ENCODE measurements around the gene DGCR8. TPM values are rescaled to one million over a fixed set of nuclear protein-coding genes. Genes with fewer than 3 reads are reported as not detected.
A peak's percentile ranks its signal among the peaks of the same experiment; 100 is the strongest.
"Not testable (repeated sequence)": the region's sequence is repeated elsewhere in the genome, so short reads cannot be mapped to it uniquely, and the experiment has no call there.

Gene DGCR8
- total RNA-seq, 1 donor from 2014 or later, result 29.5 TPM

GRCh38 chr22:20157430-20158183 lies 77.6 kb downstream of the DGCR8 start:
- Histone ChIP-seq H3K9me3 (no peaks in the 10 kb centered on the region), H3K27ac (no peak overlapping the region), H3K36me3 (no peaks in the 10 kb centered on the region), H3K4me3 (no peak overlapping the region), H3K27me3 (ENCODE audit: low read depth) (peaks cover 20% of the 10 kb centered on the region), H3K4me1 (no peaks in the 10 kb centered on the region)
- no peak for DNase-seq
- TF ChIP-seq, protein P1, sequence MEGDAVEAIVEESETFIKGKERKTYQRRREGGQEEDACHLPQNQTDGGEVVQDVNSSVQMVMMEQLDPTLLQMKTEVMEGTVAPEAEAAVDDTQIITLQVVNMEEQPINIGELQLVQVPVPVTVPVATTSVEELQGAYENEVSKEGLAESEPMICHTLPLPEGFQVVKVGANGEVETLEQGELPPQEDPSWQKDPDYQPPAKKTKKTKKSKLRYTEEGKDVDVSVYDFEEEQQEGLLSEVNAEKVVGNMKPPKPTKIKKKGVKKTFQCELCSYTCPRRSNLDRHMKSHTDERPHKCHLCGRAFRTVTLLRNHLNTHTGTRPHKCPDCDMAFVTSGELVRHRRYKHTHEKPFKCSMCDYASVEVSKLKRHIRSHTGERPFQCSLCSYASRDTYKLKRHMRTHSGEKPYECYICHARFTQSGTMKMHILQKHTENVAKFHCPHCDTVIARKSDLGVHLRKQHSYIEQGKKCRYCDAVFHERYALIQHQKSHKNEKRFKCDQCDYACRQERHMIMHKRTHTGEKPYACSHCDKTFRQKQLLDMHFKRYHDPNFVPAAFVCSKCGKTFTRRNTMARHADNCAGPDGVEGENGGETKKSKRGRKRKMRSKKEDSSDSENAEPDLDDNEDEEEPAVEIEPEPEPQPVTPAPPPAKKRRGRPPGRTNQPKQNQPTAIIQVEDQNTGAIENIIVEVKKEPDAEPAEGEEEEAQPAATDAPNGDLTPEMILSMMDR (IDR thresholded peaks at IDR 0.05), result no peak
- intact Hi-C loops (cut with DNase I), result loop anchor here (10.0 kb wide), 1 partner anchor 127 kb away; no protein-coding TSS in a partner anchor
- ATAC-seq, result peak in 1 of 2 donors; percentile 3

GRCh38 chr22:20158391-20159036 lies 78.5 kb downstream of the DGCR8 start:
- Histone ChIP-seq H3K27me3 (ENCODE audit: low read depth) (peaks cover 15% of the 10 kb centered on the region), H3K4me3 (no peak overlapping the region), H3K36me3 (no peaks in the 10 kb centered on the region), H3K27ac (no peak overlapping the region), H3K4me1 (no peaks in the 10 kb centered on the region), H3K9me3 (no peaks in the 10 kb centered on the region)
- intact Hi-C loops (cut with DNase I), result loop anchor here (10.0 kb wide), 1 partner anchor 126 kb away; no protein-coding TSS in a partner anchor
- no peak for ATAC-seq
- TF ChIP-seq, protein P1 (IDR thresholded peaks at IDR 0.05), result no peak
- no peak for DNase-seq

DNA sequence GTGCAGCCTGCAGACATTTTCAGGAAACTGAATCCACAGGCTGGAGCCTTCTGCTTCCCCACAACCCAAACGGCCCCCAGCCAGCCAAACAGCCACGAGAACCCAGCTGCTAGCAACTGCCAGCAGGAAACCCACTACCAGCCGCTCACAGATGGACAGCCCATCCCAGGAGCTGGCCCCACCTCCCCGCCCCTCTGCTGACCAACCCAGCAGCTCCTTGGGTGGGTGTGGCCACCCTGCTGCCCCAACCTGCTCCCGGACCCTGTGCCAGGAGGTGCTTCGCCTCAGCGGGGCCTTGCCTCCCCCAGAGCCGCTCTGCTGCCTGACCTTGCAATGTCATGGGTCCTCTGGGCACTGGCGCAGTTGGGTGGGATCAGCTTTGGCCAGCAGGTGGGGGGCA lies 79.0 kb downstream of the DGCR8 start:
- Histone ChIP-seq H3K9me3 (no peaks in the 10 kb centered on the region), H3K36me3 (no peaks in the 10 kb centered on the region), H3K4me3 (no peak overlapping the region), H3K27ac (no peak overlapping the region), H3K4me1 (no peaks in the 10 kb centered on the region), H3K27me3 (ENCODE audit: low read depth) (peaks cover 15% of the 10 kb centered on the region)
- TF ChIP-seq, protein P1 (IDR thresholded peaks at IDR 0.05), result no peak
- no peak for ATAC-seq
- intact Hi-C loops (cut with DNase I), result loop anchor here (10.0 kb wide), 1 partner anchor 126 kb away; no protein-coding TSS in a partner anchor
- no peak for DNase-seq

GRCh38 chr22:20159531-20159930 lies 79.5 kb downstream of the DGCR8 start:
- ATAC-seq, H3K27ac ChIP-seq, H3K9me3 ChIP-seq, H3K4me1 ChIP-seq, H3K4me3 ChIP-seq, H3K36me3 ChIP-seq, DNase-seq: not testable (repeated sequence)
- H3K27me3 ChIP-seq (ENCODE audit: low read depth), result peaks cover 15% of the 10 kb centered on the region
- intact Hi-C loops (cut with DNase I), result loop anchor here (10.0 kb wide), 1 partner anchor 125 kb away; no protein-coding TSS in a partner anchor

GRCh38 chr22:20160041-20160440 lies 80.0 kb downstream of the DGCR8 start:
- Histone ChIP-seq H3K36me3 (no peaks in the 10 kb centered on the region), H3K4me1 (no peaks in the 10 kb centered on the region), H3K27me3 (ENCODE audit: low read depth) (peaks cover 13% of the 10 kb centered on the region), H3K27ac (no peak overlapping the region), H3K4me3 (no peak overlapping the region), H3K9me3 (no peaks in the 10 kb centered on the region)
- intact Hi-C loops (cut with DNase I), result loop anchor here (10.0 kb wide), 1 partner anchor 105 kb away; the partner anchor contains the start of gene RTN4R
- ATAC-seq (no peak), DNase-seq (no peak)
- TF ChIP-seq, protein P1 (IDR thresholded peaks at IDR 0.05), result no peak

Small RNAs within 50 kb of the gene (microRNA-seq; reads per million reads assigned to microRNA genes)
- gene MIR185 (ENCODE audit: borderline number of aligned reads), result 850 reads per million, percentile 78 among the genes with 10 or more reads in this experiment
- not detected for gene MIR6816 (ENCODE audit: borderline number of aligned reads)

Other genes starting within 250 kb of the DGCR8 start
- 6.0 TPM for gene GNB1L, start 225.4 kb upstream of the DGCR8 start, total RNA-seq
- 24.3 TPM for gene RTL10, start 225.4 kb upstream of the DGCR8 start, total RNA-seq
- 235 TPM for gene COMT, start 138.5 kb upstream of the DGCR8 start, total RNA-seq
- gene TXNRD2, start 138.4 kb upstream of the DGCR8 start, total RNA-seq, result 47.5 TPM
- gene ARVCF, start 63.4 kb upstream of the DGCR8 start, total RNA-seq, result 16.8 TPM
- 45.1 TPM for gene TANGO2, start 59.1 kb upstream of the DGCR8 start, total RNA-seq
- 58.3 TPM for gene RANBP1, start 35.9 kb downstream of the DGCR8 start, total RNA-seq
- gene TRMT2A, start 37.0 kb downstream of the DGCR8 start, total RNA-seq, result 70.4 TPM
- 77.2 TPM for gene ZDHHC8, start 51.6 kb downstream of the DGCR8 start, total RNA-seq
- gene CCDC188, start 70.8 kb downstream of the DGCR8 start, total RNA-seq, result 0.77 TPM
- 9.6 TPM for gene RTN4R, start 188.1 kb downstream of the DGCR8 start, total RNA-seq
- gene DGCR6L, start 239.8 kb downstream of the DGCR8 start, total RNA-seq, result 31.1 TPM